A549 (cell line): ENCODE results near the gene ZNRF3. TPM values are rescaled to one million over a fixed set of nuclear protein-coding genes. Genes with fewer than 3 reads are reported as not detected.

Experiments used
- ATAC-seq, 2 experiments: fragments of 200-7000 bp in 1 of 2; fragments of >200 bp in 1 of 2; cut with Nextera tagmentation in 1 of 2; cut with Tn5 transposase in 1 of 2; 3 replicates each; pipeline versions ENCODE4 v1.8.0 to v1.9.1; 2018 to 2020; ENCODE audit warnings: mild to moderate bottlenecking in 1 of 2, moderate library complexity in 1 of 2
- CTCF ChIA-PET: fragments of 300-600 bp; sonication (Branson Sonifier 250); formaldehyde crosslinking; extraction: SDS; loops from one replicate; lab custom pipeline; 2021; ENCODE audit warnings: antibody characterized with exemption, inconsistent platforms; lab: Yijun Ruan, JAX
- POLR2A ChIA-PET: fragments of 350-600 bp; formaldehyde crosslinking; extraction: SDS; loops from one replicate; lab custom pipeline; 2021; ENCODE audit warnings: antibody characterized with exemption, inconsistent platforms; lab: Yijun Ruan, JAX
- DNase-seq, 2 experiments: peaks; one replicate each; pipeline versions ENCODE4 v3.0.0 to v3.0.0-alpha.2; 2011 to 2016; ENCODE audit warnings: low read depth in 1 of 2, low spot score in 1 of 2
- FAIRE-seq: peaks from 2 replicates; lab custom pipeline; 2011; peaks lifted over from hg19 to GRCh38; lab: Jason Lieb, UNC
- H3K27ac ChIP-seq, 2 experiments: fragments of >200 bp; sonication (Bioruptor Twin); formaldehyde crosslinking; 3 replicates each; pipeline ENCODE4 v1.5.1; 2016 to 2017
- H3K4me1 ChIP-seq: fragments of >200 bp; sonication (Bioruptor Twin); formaldehyde crosslinking; 3 replicates; pipeline ENCODE4 v1.6.1; 2016
- H3K4me2 ChIP-seq: fragments of >200 bp; sonication (Bioruptor Twin); formaldehyde crosslinking; 3 replicates; pipeline ENCODE4 v1.6.1; 2016
- H3K4me3 ChIP-seq: fragments of >200 bp; sonication (Bioruptor Twin); formaldehyde crosslinking; 3 replicates; pipeline ENCODE4 v1.5.1; 2016
- H3K9me3 ChIP-seq: fragments of >200 bp; sonication (Bioruptor Twin); formaldehyde crosslinking; 3 replicates; pipeline ENCODE4 v1.6.1; 2016
- CEBPB ChIP-seq, 2 experiments: fragments of >200 bp in 1 of 2; sonication (Bioruptor Twin) in 1 of 2; formaldehyde crosslinking in 1 of 2; IDR thresholded peaks; 2 replicates each; pipeline ENCODE4 v1.6.1; 2012 to 2016
- EHMT2 ChIP-seq: fragments of 200-600 bp; sonication (generic); IDR thresholded peaks from 2 replicates; pipeline ENCODE4 v1.6.1; 2016; ENCODE audit warnings: antibody characterized with exemption, low read depth, mild to moderate bottlenecking, moderate library complexity
- EP300 ChIP-seq, 2 experiments: fragments of >200 bp; sonication (Bioruptor Twin); formaldehyde crosslinking; IDR thresholded peaks; 2 replicates in 1 of 2; 3 replicates in 1 of 2; pipeline ENCODE4 v1.6.1; 2016 to 2017
- FOSB ChIP-seq: fragments of 250-450 bp; sonication (Bioruptor Pico); IDR thresholded peaks from 2 replicates; pipeline ENCODE4 v1.5.0; 2020; ENCODE audit warnings: mild to moderate bottlenecking, moderate library complexity
- FOSL2 ChIP-seq, 2 experiments: fragments of 450-650 bp in 1 of 2; fragments of >200 bp in 1 of 2; sonication (Bioruptor Twin) in 1 of 2; formaldehyde crosslinking; IDR thresholded peaks; 2 replicates each; pipeline versions ENCODE4 v1.5.0 to v1.6.1; 2016 to 2020; ENCODE audit warnings: mild to moderate bottlenecking in 1 of 2, moderate library complexity in 1 of 2
- FOXS1 ChIP-seq: fragments of 250-450 bp; sonication (Bioruptor Pico); IDR thresholded peaks from 2 replicates; pipeline ENCODE4 v1.5.0; 2020; ENCODE audit warnings: mild to moderate bottlenecking, moderate library complexity
- HDAC2 ChIP-seq: fragments of 200-600 bp; sonication (generic); IDR thresholded peaks from 2 replicates; pipeline ENCODE4 v1.6.1; 2016
- HEYL ChIP-seq: fragments of 250-450 bp; sonication (Bioruptor Pico); IDR thresholded peaks from 2 replicates; pipeline ENCODE4 v1.8.0; 2021; ENCODE audit warnings: mild to moderate bottlenecking, moderate library complexity
- HOXA7 ChIP-seq: fragments of 250-450 bp; sonication (Bioruptor Pico); IDR thresholded peaks from 2 replicates; pipeline ENCODE4 v1.5.0; 2020; ENCODE audit warnings: mild to moderate bottlenecking, moderate library complexity
- JUN ChIP-seq, 2 experiments: fragments of >200 bp; sonication (Bioruptor Twin); formaldehyde crosslinking; IDR thresholded peaks; 2 replicates in 1 of 2; 3 replicates in 1 of 2; pipeline ENCODE4 v1.6.1; 2016 to 2017
- JUNB ChIP-seq: fragments of >200 bp; sonication (Bioruptor Twin); formaldehyde crosslinking; IDR thresholded peaks from 2 replicates; pipeline ENCODE4 v1.6.1; 2016
- NFE2L2 ChIP-seq: fragments of 150-350 bp; conservative IDR thresholded peaks from 2 replicates; pipeline ENCODE4 v1.6.1; 2014; ENCODE audit warnings: low read length
- POLR2AphosphoS2 ChIP-seq: conservative IDR thresholded peaks from 2 replicates; pipeline ENCODE4 v1.6.1; 2012; ENCODE audit warnings: low read length, improper control_type of control experiment, inconsistent platforms
- RAD21 ChIP-seq, 2 experiments: fragments of >200 bp in 1 of 2; sonication (Bioruptor Twin) in 1 of 2; formaldehyde crosslinking in 1 of 2; IDR thresholded peaks in 1 of 2; conservative IDR thresholded peaks in 1 of 2; 2 replicates in 1 of 2; 3 replicates in 1 of 2; pipeline ENCODE4 v1.6.1; 2012 to 2018; ENCODE audit warnings: inconsistent platforms in 1 of 2
- RARB ChIP-seq: fragments of 250-450 bp; sonication (Bioruptor Pico); IDR thresholded peaks from 2 replicates; pipeline ENCODE4 v1.8.0; 2021; ENCODE audit warnings: mild to moderate bottlenecking, moderate library complexity
- RNF2 ChIP-seq: fragments of 200-600 bp; sonication (generic); IDR thresholded peaks from 2 replicates; pipeline ENCODE4 v1.6.1; 2016; ENCODE audit warnings: low read depth, mild to moderate bottlenecking, antibody characterized with exemption, moderate library complexity, borderline replicate concordance
- SMC3 ChIP-seq: fragments of >200 bp; sonication (Bioruptor Twin); formaldehyde crosslinking; IDR thresholded peaks from 3 replicates; pipeline ENCODE4 v1.6.1; 2018; ENCODE audit warnings: inconsistent platforms
- TP53 ChIP-seq: fragments of 250-450 bp; sonication (Bioruptor Pico); IDR thresholded peaks from 2 replicates; pipeline ENCODE4 v1.5.0; 2021; ENCODE audit warnings: mild to moderate bottlenecking, moderate library complexity
- ZC3H11A ChIP-seq: fragments of 450-650 bp; IDR thresholded peaks from 2 replicates; pipeline ENCODE4 v1.6.1; 2014; ENCODE audit warnings: antibody characterized with exemption, mild to moderate bottlenecking
- ZFP36 ChIP-seq: fragments of 450-650 bp; IDR thresholded peaks from 2 replicates; pipeline ENCODE4 v1.6.1; 2014; ENCODE audit warnings: borderline replicate concordance; ENCODE audit not compliant: partially characterized antibody
- WGBS: methylation state at CpG from one replicate; pipeline ENCODE4 v1.1.6; 2017; ENCODE audit errors: missing lambda C conversion rate; 5-methylcytosine and 5-hydroxymethylcytosine counted together
- polyA plus RNA-seq, 4 experiments: library from polyadenylated mRNA; depleted of rRNA in 3 of 4; stranded (reverse); fragments of >200 nt; fragmentation: RNase III in 1 of 4; extraction: RNeasy Plus Mini Kit Qiagen cat#74134 plus additional on column Dnase treatment in 1 of 4; gene quantifications; 2 replicates in 3 of 4; 3 replicates in 1 of 4; pipeline ENCODE4 v1.2.3, GENCODE V29; 2011 to 2017
- TF ChIP-seq, protein P1 (sequence below): fragments of 450-650 bp; IDR thresholded peaks from 2 replicates; pipeline ENCODE4 v1.6.1; 2014; ENCODE audit warnings: antibody characterized with exemption
- TF ChIP-seq, protein P2 (sequence below): IDR thresholded peaks from 2 replicates; pipeline ENCODE4 v1.6.1; 2012
- TF ChIP-seq, protein P3 (sequence below): fragments of 250-450 bp; sonication (Bioruptor Pico); IDR thresholded peaks from 2 replicates; pipeline ENCODE4 v1.5.0; 2020; ENCODE audit warnings: low read depth, mild to moderate bottlenecking, moderate library complexity
- TF ChIP-seq, protein P4 (sequence below): IDR thresholded peaks from 2 replicates; pipeline ENCODE4 v1.6.1; 2012
- TF ChIP-seq, protein P5 (sequence below): fragments of >200 bp; sonication (Bioruptor Twin); formaldehyde crosslinking; IDR thresholded peaks from 3 replicates; pipeline ENCODE4 v1.5.1; 2016

The ZNRF3 gene
- polyA plus RNA-seq, 2 of the 4 experiments (the other 2 are of a cell fraction), result 4.6 to 6.9 TPM

DNA sequence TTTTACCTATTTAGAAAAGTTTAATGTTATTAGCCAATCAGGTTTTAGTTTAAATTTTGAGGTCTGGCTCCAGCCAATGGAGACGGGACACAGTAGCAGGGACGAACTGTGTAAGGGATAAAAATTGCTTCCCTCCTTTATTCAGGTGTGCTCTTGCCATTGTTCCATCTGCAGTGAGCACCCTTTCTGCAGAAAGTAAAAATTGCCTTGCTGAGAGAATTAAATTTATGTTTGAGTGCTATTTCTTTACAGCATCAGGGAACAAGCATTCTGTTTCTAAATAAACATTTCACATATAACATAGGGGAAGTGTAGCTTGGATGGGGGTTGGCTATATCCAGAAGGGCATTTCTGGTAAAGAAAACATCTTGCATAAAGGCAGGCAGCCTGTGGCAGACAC lies 36.4 kb upstream of the ZNRF3 start:
- no peaks in the 10 kb centered on the region for H3K4me1 ChIP-seq
- ATAC-seq (no peak), FAIRE-seq (no peak), DNase-seq (no peak)
- ChIA-PET POLR2A (no interaction called here), CTCF (interaction anchor here (4.2 kb wide), 1 partner anchor 193 kb away, joined by 17 read pairs; no protein-coding TSS in a partner anchor)
- 0 out of 3 replicates have a peak, but pooled peaks cover 16% of the 10 kb centered on the region for H3K9me3 ChIP-seq
- H3K4me3 ChIP-seq, result no peak overlapping the region
- TF ChIP-seq RNF2, result no peak
- no peak for TF ChIP-seq FOSL2 (IDR thresholded peaks at IDR 0.05)
- TF ChIP-seq FOSL2 (CRISPR knock-in tag; IDR thresholded peaks at IDR 0.05), result no peak
- TF ChIP-seq HEYL (CRISPR knock-in tag), result no peak
- TF ChIP-seq JUNB, result no peak
- TF ChIP-seq EHMT2, result no peak
- TF ChIP-seq, protein P1, sequence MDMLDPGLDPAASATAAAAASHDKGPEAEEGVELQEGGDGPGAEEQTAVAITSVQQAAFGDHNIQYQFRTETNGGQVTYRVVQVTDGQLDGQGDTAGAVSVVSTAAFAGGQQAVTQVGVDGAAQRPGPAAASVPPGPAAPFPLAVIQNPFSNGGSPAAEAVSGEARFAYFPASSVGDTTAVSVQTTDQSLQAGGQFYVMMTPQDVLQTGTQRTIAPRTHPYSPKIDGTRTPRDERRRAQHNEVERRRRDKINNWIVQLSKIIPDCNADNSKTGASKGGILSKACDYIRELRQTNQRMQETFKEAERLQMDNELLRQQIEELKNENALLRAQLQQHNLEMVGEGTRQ, result no peak
- no peak for TF ChIP-seq POLR2AphosphoS2
- no peak for TF ChIP-seq ZC3H11A
- TF ChIP-seq TP53 (CRISPR knock-in tag), result no peak
- TF ChIP-seq RARB, result no peak
- no peak for TF ChIP-seq HOXA7 (CRISPR knock-in tag)
- TF ChIP-seq, protein P2, sequence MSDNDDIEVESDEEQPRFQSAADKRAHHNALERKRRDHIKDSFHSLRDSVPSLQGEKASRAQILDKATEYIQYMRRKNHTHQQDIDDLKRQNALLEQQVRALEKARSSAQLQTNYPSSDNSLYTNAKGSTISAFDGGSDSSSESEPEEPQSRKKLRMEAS, result no peak
- TF ChIP-seq FOXS1 (CRISPR knock-in tag), result no peak
- no peak for TF ChIP-seq FOSB (CRISPR knock-in tag)
- TF ChIP-seq, protein P3, sequence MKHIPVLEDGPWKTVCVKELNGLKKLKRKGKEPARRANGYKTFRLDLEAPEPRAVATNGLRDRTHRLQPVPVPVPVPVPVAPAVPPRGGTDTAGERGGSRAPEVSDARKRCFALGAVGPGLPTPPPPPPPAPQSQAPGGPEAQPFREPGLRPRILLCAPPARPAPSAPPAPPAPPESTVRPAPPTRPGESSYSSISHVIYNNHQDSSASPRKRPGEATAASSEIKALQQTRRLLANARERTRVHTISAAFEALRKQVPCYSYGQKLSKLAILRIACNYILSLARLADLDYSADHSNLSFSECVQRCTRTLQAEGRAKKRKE, result no peak
- TF ChIP-seq JUN (IDR thresholded peaks at IDR 0.05), result no peak
- no peak for TF ChIP-seq HDAC2
- no peak for TF ChIP-seq ZFP36
- TF ChIP-seq, protein P4, sequence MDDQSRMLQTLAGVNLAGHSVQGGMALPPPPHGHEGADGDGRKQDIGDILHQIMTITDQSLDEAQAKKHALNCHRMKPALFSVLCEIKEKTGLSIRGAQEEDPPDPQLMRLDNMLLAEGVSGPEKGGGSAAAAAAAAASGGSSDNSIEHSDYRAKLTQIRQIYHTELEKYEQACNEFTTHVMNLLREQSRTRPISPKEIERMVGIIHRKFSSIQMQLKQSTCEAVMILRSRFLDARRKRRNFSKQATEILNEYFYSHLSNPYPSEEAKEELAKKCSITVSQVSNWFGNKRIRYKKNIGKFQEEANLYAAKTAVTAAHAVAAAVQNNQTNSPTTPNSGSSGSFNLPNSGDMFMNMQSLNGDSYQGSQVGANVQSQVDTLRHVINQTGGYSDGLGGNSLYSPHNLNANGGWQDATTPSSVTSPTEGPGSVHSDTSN, result no peak
- TF ChIP-seq NFE2L2, result no peak
- no peak overlapping the region for H3K27ac ChIP-seq
- H3K4me2 ChIP-seq, result no peak overlapping the region
- 80% methylated on average over 2 of the region's 2 CpGs for WGBS

DNA sequence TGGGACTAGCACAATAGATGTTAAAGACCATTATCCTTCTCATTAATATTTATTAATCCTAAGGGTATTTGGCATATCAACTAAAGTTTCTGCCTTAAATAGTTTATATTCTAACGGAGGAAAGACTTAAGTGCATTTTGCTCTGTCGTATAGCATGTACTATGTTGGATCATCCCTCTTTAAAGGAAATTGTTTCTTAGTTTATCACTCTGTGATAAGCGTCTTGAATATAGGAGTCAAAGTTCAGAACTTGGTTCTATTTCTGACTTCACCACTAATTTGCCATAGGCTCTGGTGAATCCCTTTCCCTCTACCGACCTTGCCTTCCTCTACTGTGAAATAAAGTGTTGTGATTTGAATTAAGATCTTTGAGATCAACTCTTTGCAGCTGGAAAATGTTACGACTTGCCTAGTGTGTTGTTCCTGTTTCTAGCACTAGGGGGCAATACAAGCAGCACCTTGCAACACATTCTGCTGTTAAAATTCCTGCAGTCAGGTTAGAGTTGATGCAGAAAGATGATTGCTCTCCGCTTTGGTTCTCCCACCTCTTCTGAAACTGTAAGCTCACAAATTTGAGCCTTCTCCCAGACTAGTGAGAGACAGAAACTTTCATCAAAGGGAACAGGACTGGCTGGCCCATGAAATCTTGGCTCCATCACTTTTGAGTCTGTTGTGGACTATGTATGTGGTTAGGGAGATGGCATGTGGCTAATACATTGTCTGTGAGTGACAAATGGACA lies 27.8 kb upstream of the ZNRF3 start:
- no peak overlapping the region for H3K4me3 ChIP-seq
- WGBS, result 20% methylated on average over 6 of the region's 6 CpGs
- DNase-seq, result peak; percentile 69 to 71
- peak overlapping the region; percentile 64 to 67 for H3K27ac ChIP-seq
- TF ChIP-seq, protein P5, sequence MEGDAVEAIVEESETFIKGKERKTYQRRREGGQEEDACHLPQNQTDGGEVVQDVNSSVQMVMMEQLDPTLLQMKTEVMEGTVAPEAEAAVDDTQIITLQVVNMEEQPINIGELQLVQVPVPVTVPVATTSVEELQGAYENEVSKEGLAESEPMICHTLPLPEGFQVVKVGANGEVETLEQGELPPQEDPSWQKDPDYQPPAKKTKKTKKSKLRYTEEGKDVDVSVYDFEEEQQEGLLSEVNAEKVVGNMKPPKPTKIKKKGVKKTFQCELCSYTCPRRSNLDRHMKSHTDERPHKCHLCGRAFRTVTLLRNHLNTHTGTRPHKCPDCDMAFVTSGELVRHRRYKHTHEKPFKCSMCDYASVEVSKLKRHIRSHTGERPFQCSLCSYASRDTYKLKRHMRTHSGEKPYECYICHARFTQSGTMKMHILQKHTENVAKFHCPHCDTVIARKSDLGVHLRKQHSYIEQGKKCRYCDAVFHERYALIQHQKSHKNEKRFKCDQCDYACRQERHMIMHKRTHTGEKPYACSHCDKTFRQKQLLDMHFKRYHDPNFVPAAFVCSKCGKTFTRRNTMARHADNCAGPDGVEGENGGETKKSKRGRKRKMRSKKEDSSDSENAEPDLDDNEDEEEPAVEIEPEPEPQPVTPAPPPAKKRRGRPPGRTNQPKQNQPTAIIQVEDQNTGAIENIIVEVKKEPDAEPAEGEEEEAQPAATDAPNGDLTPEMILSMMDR, result peak; percentile 78
- TF ChIP-seq, protein P1, result no peak
- TF ChIP-seq RAD21 (conservative IDR thresholded peaks at IDR 0.05 in 1 of 2, IDR thresholded peaks at IDR 0.05 in 1 of 2) (peak; percentile 85 to 89), EP300 (IDR thresholded peaks at IDR 0.05) (no peak), CEBPB (IDR thresholded peaks at IDR 0.05) (peak in 1 of 2 experiments; percentile 63; a peak in 2 of 4 replicates), SMC3 (peak; percentile 89)
- peak; percentile 36 for FAIRE-seq
- POLR2A ChIA-PET, result no interaction called here
- H3K4me2 ChIP-seq, result peak overlapping the region; percentile 49
- peak; percentile 75 to 82 for ATAC-seq
- H3K9me3 ChIP-seq, result no peaks in the 10 kb centered on the region
- CTCF ChIA-PET, result interaction anchor here (0.6 to 2.8 kb wide), 28 partner anchors 7 to 623 kb away, joined by 3 to 73 read pairs (median 4); partner anchors contain the start of gene ZNRF3
- H3K4me1 ChIP-seq, result peaks cover 9% of the 10 kb centered on the region; the same call in 2 of the 3 replicates
